Left lung (tissue), 10 donors: ENCODE data around the gene PKHD1. TPM values are rescaled to one million over a fixed set of nuclear protein-coding genes. Genes with fewer than 3 reads are reported as not detected.

Experiments
- ATAC-seq: fragments of 200-7000 bp; cut with Tn5 transposase; one replicate; pipeline ENCODE4 v1.9.1; 2020; ENCODE audit warnings: moderate library complexity
- DNase-seq, 4 donors: peaks; one replicate each; pipeline ENCODE4 v3.0.0-alpha.2; 2013 to 2020
- H3K27ac ChIP-seq, 2 donors: fragments of 200-600 bp; sonication (generic) in 1 of 2; one replicate each; pipeline versions ENCODE4 v1.5.0 to v1.8.0; 2020 to 2021
- H3K27me3 ChIP-seq, 2 donors: fragments of 200-600 bp; sonication (generic) in 1 of 2; one replicate each; pipeline versions ENCODE4 v1.5.0 to v1.8.0; 2020 to 2021
- H3K36me3 ChIP-seq, 2 donors: fragments of 200-600 bp; sonication (generic) in 1 of 2; one replicate each; pipeline versions ENCODE4 v1.5.0 to v1.8.0; 2020 to 2021
- H3K4me1 ChIP-seq, 2 donors: fragments of 200-600 bp; one replicate each; pipeline ENCODE4 v1.8.0; 2021
- H3K4me3 ChIP-seq, 2 donors: fragments of 200-600 bp; sonication (generic) in 1 of 2; one replicate each; pipeline versions ENCODE4 v1.5.0 to v1.8.0; 2020 to 2021; ENCODE audit warnings: mild to moderate bottlenecking in 1 of 2
- H3K9me3 ChIP-seq, 2 donors: fragments of 200-600 bp; sonication (generic) in 1 of 2; one replicate each; pipeline versions ENCODE4 v1.5.0 to v1.8.0; 2020 to 2021
- intact Hi-C, 2 donors: fragments of 100-400 bp; cut with DNase I; formaldehyde crosslinking; loops; one replicate each; pipeline versions ENCODE4 v1.11.2 to v1.14.2; 2022
- polyA plus RNA-seq, 6 donors: library from polyadenylated mRNA; unstranded; fragments of 120-200 nt; gene quantifications; one replicate each; pipeline ENCODE4 v1.2.1, GENCODE V29; 2013; ENCODE audit not compliant: insufficient read length in 6 of 6
- total RNA-seq, 2 donors: library from RNA; stranded (reverse); fragmentation: NEBNext Ultra II Directional; extraction: Animal tissue kit (Norgen Biotek cat#: 25700); gene quantifications; one replicate each; pipeline ENCODE4 v1.2.1, GENCODE V29; 2021
- TF ChIP-seq, protein P1 (sequence below), 2 donors: fragments of 200-600 bp; sonication (generic) in 1 of 2; IDR thresholded peaks; one replicate each; pipeline versions ENCODE4 v1.5.0 to v1.8.0; 2021; ENCODE audit warnings: antibody characterized with exemption in 2 of 2
- donor health status: DM: no; HTN: yes; CAD: no.
- donor health status: DM: no; HTN: no; CAD: no.

PKHD1 gene
- total and polyA plus RNA-seq, 8 donors = 0.29 to 7.9 (median 6.2) TPM

DNA sequence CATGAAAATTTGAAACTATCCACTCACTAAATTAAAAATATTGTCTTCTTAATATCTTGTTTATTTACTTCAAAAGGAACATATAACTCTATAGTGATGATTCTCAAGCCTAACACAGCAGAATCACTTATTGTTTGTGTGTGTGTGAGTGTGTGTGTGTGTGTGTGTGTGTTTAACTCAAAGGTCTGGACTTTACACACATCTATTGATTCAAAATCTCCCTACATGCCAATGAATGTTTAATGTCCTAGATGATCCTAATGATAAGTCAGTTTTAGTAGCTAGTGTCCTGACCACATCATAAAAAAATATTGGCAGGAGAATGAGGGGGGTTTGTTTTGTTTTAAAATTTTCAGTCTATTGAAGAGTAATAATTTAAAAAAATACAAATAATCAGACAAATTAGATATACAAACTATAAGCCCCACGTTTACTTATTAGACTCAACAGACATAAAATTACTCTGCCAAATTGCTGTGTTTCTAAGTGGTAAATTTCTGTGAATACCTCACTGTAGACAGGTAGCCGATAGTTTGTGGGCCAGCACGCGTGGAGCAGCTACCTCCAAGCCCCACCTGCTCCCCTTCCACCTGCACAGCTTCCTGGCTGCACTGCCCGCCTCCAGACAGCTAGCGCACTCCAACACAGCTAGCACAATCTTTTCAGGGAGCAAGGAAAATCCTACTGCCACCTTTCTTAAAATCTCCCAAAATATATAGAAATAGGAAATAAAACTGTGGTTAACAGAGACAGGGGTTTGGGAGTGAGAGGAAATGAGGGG is 349.6 kb downstream of the PKHD1 start:
- peak in 1 of 4 donors; percentile 52 for DNase-seq
- H3K27ac ChIP-seq = no peak overlapping the region
- intact Hi-C loops = no loop called here
- H3K9me3 ChIP-seq = no peaks in the 10 kb centered on the region
- TF ChIP-seq, protein P1, sequence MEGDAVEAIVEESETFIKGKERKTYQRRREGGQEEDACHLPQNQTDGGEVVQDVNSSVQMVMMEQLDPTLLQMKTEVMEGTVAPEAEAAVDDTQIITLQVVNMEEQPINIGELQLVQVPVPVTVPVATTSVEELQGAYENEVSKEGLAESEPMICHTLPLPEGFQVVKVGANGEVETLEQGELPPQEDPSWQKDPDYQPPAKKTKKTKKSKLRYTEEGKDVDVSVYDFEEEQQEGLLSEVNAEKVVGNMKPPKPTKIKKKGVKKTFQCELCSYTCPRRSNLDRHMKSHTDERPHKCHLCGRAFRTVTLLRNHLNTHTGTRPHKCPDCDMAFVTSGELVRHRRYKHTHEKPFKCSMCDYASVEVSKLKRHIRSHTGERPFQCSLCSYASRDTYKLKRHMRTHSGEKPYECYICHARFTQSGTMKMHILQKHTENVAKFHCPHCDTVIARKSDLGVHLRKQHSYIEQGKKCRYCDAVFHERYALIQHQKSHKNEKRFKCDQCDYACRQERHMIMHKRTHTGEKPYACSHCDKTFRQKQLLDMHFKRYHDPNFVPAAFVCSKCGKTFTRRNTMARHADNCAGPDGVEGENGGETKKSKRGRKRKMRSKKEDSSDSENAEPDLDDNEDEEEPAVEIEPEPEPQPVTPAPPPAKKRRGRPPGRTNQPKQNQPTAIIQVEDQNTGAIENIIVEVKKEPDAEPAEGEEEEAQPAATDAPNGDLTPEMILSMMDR (IDR thresholded peaks at IDR 0.05) = no peak
- no peak for ATAC-seq
- no peak overlapping the region for H3K4me3 ChIP-seq
- no peaks in the 10 kb centered on the region for H3K27me3 ChIP-seq
- no peaks in the 10 kb centered on the region for H3K4me1 ChIP-seq
- H3K36me3 ChIP-seq = no peaks in the 10 kb centered on the region

DNA sequence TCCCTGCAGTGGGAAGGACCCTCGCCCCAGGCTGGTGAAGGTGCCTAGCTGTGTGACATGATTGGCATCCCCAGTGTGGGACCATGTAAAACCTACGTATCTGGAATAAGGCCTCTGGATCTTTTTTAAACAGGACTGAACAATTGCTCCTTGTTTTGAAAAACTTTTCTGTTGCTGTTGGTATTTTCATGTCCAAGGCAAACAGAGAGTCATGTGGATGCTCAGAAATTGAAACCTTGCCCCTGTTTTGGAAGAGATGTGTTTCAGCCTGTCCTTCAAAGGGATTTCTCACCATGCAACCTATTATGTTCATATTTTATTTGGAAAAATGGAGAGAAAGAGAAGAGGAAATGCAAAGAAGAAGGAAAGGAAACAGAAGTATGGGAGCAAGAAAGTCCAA is 362.3 kb downstream of the PKHD1 start:
- H3K27ac ChIP-seq = no peak overlapping the region
- H3K4me1 ChIP-seq = no peaks in the 10 kb centered on the region
- intact Hi-C loops = no loop called here
- no peaks in the 10 kb centered on the region for H3K27me3 ChIP-seq
- H3K4me3 ChIP-seq = no peak overlapping the region
- TF ChIP-seq, protein P1 (IDR thresholded peaks at IDR 0.05) = no peak
- no peaks in the 10 kb centered on the region for H3K9me3 ChIP-seq
- ATAC-seq (no peak), DNase-seq (peak in 1 of 4 donors; percentile 38)
- H3K36me3 ChIP-seq = no peaks in the 10 kb centered on the region

DNA sequence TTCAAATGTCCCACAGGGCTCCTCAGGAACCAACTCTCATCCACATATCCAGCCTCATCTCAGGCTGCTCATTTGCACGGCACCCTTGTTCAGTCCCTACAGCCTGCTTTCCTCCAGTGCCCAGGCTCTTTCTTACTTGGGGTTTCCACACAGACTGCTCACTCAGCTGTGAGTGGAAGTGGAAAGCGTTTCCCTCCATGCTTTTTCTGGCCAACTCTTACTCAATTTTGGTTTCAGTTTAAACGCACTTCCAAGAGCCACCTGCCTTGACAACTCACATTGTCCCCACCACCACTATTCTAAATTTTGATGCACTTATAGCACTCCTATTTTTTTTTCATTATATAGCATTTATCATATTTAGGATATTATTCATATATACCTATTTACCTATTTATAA is 367.1 kb downstream of the PKHD1 start:
- TF ChIP-seq, protein P1 (IDR thresholded peaks at IDR 0.05) = no peak
- intact Hi-C loops = no loop called here
- no peak for DNase-seq

GRCh38 chr6:51719297-51719696 is 368.1 kb downstream of the PKHD1 start:
- Histone ChIP-seq H3K27ac (no peak overlapping the region), H3K4me3 (no peak overlapping the region), H3K27me3 (no peaks in the 10 kb centered on the region), H3K36me3 (no peaks in the 10 kb centered on the region), H3K9me3 (no peaks in the 10 kb centered on the region), H3K4me1 (no peaks in the 10 kb centered on the region)
- no peak for DNase-seq
- TF ChIP-seq, protein P1 (IDR thresholded peaks at IDR 0.05) = no peak
- intact Hi-C loops = no loop called here
- no peak for ATAC-seq

More for the DNA sequence above, 367.1 kb downstream of the PKHD1 start:
- H3K36me3 ChIP-seq = no peaks in the 10 kb centered on the region
- H3K9me3 ChIP-seq = no peaks in the 10 kb centered on the region
- no peak for ATAC-seq
- H3K27ac ChIP-seq = no peak overlapping the region
- H3K27me3 ChIP-seq = no peaks in the 10 kb centered on the region
- no peak overlapping the region for H3K4me3 ChIP-seq
- H3K4me1 ChIP-seq = no peaks in the 10 kb centered on the region

DNA sequence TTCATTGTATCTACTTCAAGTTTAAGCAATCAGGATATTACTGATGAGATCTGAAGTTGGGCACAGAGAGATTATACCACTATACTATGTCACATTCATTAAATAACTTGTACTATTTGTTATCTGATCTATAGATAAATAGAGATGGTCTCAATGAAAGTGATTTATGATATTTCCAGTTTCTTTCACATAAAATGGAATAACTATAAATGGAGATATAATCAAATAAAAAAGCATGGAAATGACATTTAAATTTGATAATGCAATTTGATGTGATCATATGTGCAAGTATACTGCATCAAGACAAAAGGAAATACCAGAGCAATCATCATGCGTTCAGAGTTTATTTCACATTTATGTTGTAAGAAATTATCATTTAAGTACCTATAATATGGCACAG is 368.9 kb downstream of the PKHD1 start:
- no peak overlapping the region for H3K27ac ChIP-seq
- no peaks in the 10 kb centered on the region for H3K4me1 ChIP-seq
- no peak for ATAC-seq
- no peaks in the 10 kb centered on the region for H3K9me3 ChIP-seq
- intact Hi-C loops = no loop called here
- DNase-seq = no peak
- no peak overlapping the region for H3K4me3 ChIP-seq
- TF ChIP-seq, protein P1 (IDR thresholded peaks at IDR 0.05) = no peak
- H3K27me3 ChIP-seq = no peaks in the 10 kb centered on the region
- no peaks in the 10 kb centered on the region for H3K36me3 ChIP-seq
